GM18519 (cell line): ENCODE results near the gene RPS6KL1.

Experiments used
- ATAC-seq: cut with Tn5 transposase; IDR thresholded peaks from one replicate; pipeline ENCODE4 v1.9.1; 2021; ENCODE audit warnings: mild to moderate bottlenecking, moderate library complexity; ENCODE audit not compliant: unreplicated experiment, low FRiP score

Gene RPS6KL1

GRCh38 chr14:74913986-74914573, 9.0 kb downstream of the RPS6KL1 start:
- ATAC-seq, result no peak

- no peak for ATAC-seq
Observed at GRCh38 chr14:74913393-74913910, 9.6 kb downstream of the RPS6KL1 start.

DNA sequence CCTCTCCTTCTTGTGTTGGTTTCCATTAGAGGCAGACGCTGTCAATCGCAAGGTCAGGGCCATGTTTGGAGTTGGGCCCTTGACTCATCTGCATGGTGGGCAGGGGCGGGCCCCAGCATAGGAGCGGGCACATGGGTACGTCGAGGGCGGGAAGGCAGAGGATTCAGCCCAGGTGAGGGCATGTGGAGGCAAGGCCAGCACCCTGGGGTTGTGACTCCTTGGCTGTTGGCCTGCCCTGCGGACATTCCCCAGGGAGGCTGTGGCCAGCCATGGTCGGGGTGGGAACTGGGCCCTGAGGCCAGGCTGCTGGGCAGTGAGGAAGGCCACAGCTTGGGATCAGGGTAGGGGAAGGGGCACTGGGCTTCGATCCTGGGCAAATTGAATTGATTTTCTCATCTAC, 10.3 kb downstream of the RPS6KL1 start:
- ATAC-seq, result no peak

DNA sequence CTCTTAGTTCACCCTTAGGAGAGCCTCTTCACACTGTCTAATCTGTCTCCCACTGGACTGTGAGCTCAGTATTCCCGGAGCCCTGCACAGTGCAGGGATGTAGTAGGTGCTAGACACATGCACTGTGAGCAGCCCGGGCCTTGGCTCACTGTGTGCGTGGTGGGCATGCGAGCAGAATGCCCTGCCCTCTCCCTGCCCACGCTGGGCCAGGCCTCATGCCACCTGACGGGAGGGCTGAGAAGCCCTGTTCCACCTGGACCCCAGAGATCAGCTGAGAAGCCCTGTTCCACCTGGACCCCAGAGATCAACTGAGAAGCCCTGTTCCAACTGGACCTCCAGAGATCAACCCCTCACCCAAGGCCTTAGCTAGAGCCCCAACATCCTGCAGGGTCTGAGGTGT, 10.9 kb downstream of the RPS6KL1 start:
- ATAC-seq, result no peak

GRCh38 chr14:74911704-74912103, 11.4 kb downstream of the RPS6KL1 start:
- no peak for ATAC-seq

- no peak for ATAC-seq
Observed at GRCh38 chr14:74911221-74911620, 11.8 kb downstream of the RPS6KL1 start.

GRCh38 chr14:74910556-74910955, 12.5 kb downstream of the RPS6KL1 start:
- no peak for ATAC-seq

- ATAC-seq, result no peak
Observed at GRCh38 chr14:74909911-74910310, 13.1 kb downstream of the RPS6KL1 start.

DNA sequence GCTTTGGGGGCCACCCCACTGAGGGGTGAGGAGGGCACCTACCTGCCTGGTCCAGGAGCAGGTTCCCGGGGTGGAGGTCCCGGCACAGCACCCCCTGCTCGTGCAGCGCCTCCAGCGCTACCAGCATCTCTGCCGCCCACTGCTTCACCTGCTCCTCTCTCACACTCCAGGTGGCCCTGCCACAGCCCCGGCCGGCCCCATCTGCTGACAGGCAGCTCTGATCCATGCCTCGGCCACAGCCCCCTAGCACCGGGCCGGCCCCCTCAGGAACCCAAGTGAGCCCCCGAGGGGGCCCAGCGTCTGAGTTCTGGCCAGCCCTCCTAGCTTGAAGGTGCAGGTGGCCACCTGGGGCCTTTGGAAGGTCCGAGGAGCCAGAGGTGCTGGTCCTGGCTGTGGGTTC, 13.6 kb downstream of the RPS6KL1 start:
- ATAC-seq, result no peak

GRCh38 chr14:74908861-74909341, 14.2 kb downstream of the RPS6KL1 start:
- no peak for ATAC-seq

DNA sequence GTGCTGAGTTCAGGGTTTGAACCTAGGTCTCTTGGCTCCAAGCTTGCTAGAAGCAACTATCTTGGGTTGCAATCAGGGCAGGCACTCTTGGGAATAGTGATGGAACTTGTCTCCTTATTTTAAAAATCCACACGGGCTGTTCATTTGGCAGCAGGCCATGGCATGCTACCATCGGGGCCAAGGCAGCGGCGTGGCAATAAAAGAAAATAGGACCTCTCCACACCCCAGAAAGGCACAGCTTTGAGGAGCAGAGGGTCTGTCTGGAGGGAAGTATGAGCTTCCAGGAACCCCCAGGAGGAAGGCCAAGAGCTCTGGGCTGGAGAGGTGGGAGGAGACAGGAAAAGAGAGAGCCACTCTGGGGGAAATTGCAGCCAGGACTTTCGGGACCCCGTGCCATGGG, 15.3 kb downstream of the RPS6KL1 start:
- ATAC-seq, result no peak

GRCh38 chr14:74906925-74907521, 16.0 kb downstream of the RPS6KL1 start:
- ATAC-seq, result no peak

- ATAC-seq, result no peak
Observed at GRCh38 chr14:74905595-74906142, 17.4 kb downstream of the RPS6KL1 start.

- no peak for ATAC-seq
Observed at GRCh38 chr14:74904635-74905503, 18.2 kb downstream of the RPS6KL1 start.

GRCh38 chr14:74902941-74903705, 19.9 kb downstream of the RPS6KL1 start:
- ATAC-seq, result no peak

DNA sequence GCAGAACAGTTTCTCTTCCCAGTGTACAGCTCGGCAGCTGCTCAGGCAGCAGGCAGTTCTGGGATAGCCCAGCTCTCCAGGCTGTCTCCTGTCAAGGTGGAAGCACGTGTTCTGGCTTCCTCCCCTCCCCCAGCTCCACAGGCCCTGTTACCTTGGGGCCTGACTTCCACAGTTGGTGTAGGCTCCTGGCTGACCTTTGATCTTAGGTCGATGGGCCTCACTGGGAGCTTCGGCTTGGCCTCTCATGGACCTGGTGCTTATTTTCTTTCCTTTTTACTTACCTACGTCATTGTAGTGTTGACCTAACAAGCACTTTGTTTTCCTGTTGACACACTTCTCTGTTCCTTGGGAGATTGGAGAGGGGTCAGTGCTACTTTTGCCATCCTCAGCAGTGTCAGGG, 24.4 kb downstream of the RPS6KL1 start:
- no peak for ATAC-seq

- ATAC-seq, result no peak
Observed at GRCh38 chr14:74898083-74898482, 25.0 kb downstream of the RPS6KL1 start.

GRCh38 chr14:74897642-74898041, 25.4 kb downstream of the RPS6KL1 start:
- no peak for ATAC-seq

GRCh38 chr14:74896400-74896799, 26.7 kb downstream of the RPS6KL1 start:
- no peak for ATAC-seq

GRCh38 chr14:74893614-74894091, 29.4 kb downstream of the RPS6KL1 start:
- no peak for ATAC-seq
